Mammary epithelial cell (primary cell): ENCODE measurements around the gene SLC6A1.

Experiments used
- EZH2 ChIP-seq: IDR thresholded peaks from 2 replicates; pipeline ENCODE4 v1.6.1; 2012; ENCODE audit warnings: low read length, inconsistent platforms, borderline replicate concordance
- TF ChIP-seq, protein P1 (sequence below), 2 donors: IDR thresholded peaks in 1 of 2; conservative IDR thresholded peaks in 1 of 2; 2 replicates each; pipeline ENCODE4 v1.5.1; 2011 to 2012; ENCODE audit warnings: inconsistent platforms in 2 of 2, low read length in 2 of 2, mild to moderate bottlenecking in 2 of 2, control low read depth in 1 of 2, low read depth in 1 of 2; ENCODE audit not compliant: insufficient read depth in 1 of 2; ENCODE audit errors: extremely low read depth in 1 of 2

DNA sequence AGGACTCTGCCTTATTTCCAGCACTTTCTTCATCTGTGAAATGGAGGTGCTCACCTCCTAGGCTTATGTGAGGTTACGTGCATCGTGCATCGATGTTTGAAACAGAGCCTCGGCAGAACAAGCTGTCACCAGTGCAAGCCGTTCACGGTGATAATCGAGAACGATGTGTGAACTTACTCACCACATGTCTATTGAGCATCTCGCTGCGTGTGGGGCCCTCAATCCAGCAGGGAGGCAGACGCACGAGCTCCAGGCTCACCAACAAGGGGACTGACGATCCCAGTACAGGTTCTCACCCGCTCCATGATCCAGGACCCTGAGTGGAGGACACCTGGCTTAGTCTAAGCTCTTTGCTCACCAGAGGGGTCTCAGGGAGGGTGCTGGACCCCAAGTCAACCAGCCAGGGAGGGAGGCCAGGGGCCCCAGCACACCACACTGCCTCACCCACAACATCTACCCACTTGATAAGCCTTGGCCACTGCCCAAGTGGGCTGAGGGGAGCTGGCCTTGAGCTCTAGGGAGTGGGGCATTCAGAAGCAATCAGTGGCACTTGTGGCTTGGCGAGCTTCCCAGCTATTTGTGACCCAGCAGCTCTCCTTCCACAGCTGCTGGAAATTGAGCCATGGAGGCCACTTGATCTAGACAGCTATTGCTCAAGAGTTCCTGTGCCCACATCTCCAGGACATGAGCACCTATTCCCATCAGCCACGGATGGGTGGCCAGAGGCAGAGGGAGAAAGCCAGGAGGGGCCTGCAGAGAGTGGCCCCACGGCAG is 34.4 kb upstream of the SLC6A1 start:
- TF ChIP-seq, protein P1, sequence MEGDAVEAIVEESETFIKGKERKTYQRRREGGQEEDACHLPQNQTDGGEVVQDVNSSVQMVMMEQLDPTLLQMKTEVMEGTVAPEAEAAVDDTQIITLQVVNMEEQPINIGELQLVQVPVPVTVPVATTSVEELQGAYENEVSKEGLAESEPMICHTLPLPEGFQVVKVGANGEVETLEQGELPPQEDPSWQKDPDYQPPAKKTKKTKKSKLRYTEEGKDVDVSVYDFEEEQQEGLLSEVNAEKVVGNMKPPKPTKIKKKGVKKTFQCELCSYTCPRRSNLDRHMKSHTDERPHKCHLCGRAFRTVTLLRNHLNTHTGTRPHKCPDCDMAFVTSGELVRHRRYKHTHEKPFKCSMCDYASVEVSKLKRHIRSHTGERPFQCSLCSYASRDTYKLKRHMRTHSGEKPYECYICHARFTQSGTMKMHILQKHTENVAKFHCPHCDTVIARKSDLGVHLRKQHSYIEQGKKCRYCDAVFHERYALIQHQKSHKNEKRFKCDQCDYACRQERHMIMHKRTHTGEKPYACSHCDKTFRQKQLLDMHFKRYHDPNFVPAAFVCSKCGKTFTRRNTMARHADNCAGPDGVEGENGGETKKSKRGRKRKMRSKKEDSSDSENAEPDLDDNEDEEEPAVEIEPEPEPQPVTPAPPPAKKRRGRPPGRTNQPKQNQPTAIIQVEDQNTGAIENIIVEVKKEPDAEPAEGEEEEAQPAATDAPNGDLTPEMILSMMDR (conservative IDR thresholded peaks at IDR 0.05 in 1 of 2, IDR thresholded peaks at IDR 0.05 in 1 of 2; ENCODE audit: extremely low read depth in 1 of 2, insufficient read depth in 1 of 2, low read depth in 1 of 2, low read length in 2 of 2), result no peak
- TF ChIP-seq EZH2, result no peak
